Middle frontal gyrus (tissue), 1 donor: ENCODE data around the gene COL26A1.
A peak's percentile ranks its signal among the peaks of the same experiment; 100 is the strongest.
"Not testable (repeated sequence)": the region's sequence is repeated elsewhere in the genome, so short reads cannot be mapped to it uniquely, and the experiment has no call there.

ENCODE experiments used
- DNase-seq: peaks from one replicate; pipeline ENCODE4 v3.0.0-alpha.2; 2015; ENCODE audit warnings: low spot score; ENCODE audit errors: extremely low spot score

Gene COL26A1

GRCh38 chr7:101362334-101363195 lies at the start of gene COL26A1:
COL26A1 (plus strand) TSS chr7:101362875; CDS start chr7:101363033, 158 bp downstream.
- DNase-seq: no peak

DNA sequence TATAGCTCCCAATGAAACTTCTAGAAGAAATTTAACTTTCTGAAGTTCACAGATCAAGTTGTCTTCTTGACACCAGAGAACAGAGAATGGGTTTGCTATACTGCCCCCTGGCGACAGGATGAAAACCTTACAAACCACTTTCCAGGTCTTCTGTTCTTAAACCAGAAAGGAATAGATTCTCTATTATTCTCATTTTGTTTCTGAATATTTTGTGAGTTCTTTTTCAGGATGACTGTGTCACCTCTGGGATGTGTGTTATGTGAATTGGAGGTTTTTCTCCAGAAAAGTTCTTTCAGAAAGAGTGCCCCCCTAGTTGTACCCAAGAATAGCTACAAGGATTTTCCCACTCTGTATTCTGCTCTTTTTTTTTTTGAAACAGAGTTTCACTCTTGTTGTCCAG lies 47.3 kb upstream of the COL26A1 start:
- DNase-seq: peak; percentile 11

DNA sequence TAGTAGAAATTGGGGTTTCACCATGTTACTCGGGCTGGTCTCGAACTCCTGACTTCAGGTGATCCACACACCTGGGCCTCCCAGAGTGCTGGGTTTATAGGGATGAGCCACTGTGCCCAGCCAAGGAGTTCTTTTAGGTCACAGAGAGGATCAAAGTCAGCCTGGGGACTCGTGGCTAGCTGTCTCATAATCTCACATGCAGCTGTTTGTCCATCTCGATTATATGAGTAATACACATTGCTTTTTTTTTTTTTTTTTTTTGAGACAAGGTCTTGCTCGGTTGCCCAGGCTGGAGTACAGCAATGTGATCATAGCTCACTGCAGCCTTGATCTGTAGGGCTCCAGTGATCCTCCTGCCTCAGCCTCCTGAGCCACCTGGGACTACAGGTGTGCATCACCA lies 43.3 kb upstream of the COL26A1 start:
- no peak for DNase-seq

DNA sequence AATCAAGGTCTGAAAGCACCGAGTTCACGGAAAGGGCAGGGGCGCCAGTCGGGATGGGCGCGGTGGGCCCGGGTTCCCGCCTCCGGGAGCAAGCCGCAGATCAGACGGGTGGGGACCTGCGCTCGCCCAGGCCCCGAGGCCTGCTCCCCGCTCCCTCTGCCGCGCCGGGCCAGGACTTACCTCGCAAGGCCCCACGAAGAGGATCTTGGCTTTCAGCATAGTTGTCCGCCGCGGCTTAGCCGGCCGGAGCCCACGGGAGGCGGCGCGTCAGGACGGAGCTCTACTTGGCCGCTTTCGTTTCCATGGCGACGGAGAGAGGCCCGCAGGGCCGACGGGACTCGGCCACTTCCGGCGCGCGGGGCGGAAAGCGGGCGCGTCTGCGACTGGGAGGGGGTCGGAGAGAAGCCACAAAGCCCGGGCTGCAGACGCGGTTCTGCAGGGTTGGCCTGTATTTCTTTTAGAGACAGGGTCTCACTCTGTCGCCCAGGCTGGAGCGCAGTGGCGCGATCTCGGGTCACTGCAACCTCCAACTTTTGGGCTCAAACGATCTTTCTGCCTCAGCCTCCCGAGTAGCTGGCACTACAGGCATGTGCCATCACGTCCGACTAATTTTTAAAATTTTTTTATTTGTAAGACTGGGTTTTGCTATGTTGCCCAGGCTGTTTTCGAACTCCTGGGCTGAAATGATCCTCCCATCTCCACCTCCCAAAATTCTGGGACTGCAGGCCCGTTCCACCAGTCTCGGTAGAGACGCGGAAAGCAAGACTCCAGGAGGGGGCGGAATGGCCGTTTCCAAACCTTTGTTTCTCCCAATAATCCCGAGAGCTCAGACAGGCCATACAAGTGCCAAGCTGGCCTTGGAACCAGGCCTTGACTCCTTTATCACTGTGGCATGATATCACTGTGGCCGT lies 40.9 kb upstream of the COL26A1 start, which contains the start of gene IFT22:
IFT22 (minus strand) TSS at position 322 of the 911 bp plus-strand sequence; CDS start at position 219, 103 bp downstream.
- peak; percentile 94 for DNase-seq

GRCh38 chr7:101328159-101328558 lies 34.5 kb upstream of the COL26A1 start:
- no peak for DNase-seq

GRCh38 chr7:101330011-101330484 lies 32.6 kb upstream of the COL26A1 start:
- no peak for DNase-seq

DNA sequence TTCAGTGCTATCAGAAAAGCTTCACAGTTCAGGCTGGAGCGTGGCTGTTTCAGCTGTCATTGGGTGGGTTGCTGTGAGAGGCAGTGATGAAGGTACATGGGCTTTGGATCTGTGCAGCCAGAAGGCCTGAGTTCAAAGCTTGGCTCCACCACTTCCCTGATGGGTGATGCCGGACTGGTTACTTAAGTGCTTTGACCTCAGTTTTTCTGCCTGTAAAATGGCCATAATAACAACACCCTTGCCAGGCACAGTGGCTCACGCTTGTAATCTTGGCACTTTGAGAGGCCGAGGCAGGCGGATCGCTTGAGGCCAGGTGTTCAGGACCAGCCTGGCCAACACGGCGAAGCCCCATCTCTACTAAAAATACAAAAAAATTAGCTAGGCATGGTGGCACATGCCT lies 30.6 kb upstream of the COL26A1 start:
- no peak for DNase-seq

GRCh38 chr7:101333912-101334311 lies 28.8 kb upstream of the COL26A1 start:
- DNase-seq: no peak

- DNase-seq: no peak
Observed at GRCh38 chr7:101340379-101340778, 22.3 kb upstream of the COL26A1 start.

GRCh38 chr7:101342892-101343291 lies 19.8 kb upstream of the COL26A1 start:
- no peak for DNase-seq

DNA sequence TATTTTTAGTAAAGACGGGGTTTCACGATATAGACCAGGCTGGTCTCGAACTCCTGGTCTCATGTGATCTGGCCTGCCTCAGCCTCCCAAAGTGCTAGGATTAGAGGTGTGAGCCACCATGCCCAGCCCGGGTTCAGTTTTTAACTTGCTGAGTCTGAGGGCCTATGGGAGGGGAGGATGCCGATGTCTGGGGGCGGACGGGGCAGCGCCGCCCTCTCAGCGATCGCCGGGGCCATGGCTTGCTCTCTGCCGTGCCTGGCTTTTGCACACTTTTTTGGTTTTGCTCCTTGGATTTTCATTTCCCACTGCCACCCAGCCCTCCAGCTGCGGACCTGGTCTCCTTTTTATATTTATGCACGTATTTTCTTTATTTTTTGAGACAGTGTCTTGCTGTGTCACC lies 15.2 kb upstream of the COL26A1 start:
- no peak for DNase-seq

DNA sequence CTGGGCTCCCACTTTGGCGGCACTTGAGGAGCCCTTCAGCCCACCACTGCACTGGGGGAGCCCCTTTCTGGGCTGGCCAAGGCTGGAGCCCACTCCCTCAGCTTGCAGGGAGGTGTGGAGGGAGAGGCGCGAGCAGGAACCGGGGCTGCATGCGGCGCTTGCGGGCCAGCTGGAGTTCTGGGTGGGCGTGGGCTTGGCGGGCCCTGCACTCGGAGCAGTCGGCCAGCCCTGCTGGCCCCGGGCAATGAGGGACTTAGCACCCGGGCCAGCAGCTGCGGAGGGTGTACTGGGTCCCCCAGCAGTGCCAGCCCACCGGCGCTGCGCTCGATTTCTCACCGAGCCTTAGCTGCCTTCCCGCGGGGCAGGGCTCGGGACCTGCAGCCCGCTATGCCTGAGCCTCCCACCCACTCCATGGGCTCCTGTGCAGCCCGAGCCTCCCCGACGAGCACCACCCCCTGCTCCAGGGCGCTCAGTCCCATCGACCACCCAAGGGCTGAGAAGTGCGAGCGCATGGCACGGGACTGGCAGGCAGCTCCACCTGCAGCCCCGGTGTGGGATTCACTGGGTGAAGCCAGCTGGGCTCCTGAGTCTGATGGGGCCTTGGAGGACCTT lies 14.1 kb upstream of the COL26A1 start:
- DNase-seq: not testable (repeated sequence)

DNA sequence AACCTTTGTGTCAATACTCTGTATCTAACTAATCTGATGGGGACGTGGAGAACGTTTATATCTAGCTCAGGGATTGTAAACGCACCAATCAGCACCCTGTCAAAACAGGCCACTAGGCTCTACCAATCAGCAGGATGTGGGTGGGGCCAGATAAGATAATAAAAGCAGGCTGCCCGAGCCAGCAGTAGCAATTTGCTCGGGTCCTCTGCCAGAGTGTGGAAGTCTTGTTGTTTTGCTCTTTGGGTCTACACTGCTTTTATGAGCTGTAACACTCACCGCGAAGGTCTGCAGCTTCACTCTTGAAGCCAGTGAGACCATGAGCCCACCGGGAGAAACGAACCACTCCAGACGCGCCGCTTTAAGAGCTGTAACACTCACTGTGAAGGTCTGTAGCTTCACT lies 13.4 kb upstream of the COL26A1 start:
- not testable (repeated sequence) for DNase-seq

DNA sequence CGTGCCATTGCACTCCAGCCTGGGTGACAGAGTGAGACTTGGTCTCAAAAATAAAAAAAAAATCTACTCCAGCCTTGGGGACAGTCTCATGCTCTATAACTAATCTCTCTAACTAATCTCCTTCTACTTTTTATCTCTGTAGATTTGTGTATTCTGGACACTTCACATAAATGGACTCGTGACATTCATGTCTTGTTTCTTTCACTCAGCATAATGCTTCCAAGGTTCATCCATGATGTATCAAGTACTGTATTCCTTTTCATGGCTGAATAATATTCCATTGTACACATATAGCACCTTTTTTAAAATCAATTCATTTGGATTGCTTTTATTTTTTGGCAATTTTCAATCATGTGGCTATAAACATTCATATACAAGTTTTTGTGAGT lies 9.8 kb upstream of the COL26A1 start:
- DNase-seq: no peak

GRCh38 chr7:101357433-101357832 lies 5.2 kb upstream of the COL26A1 start:
- no peak for DNase-seq

GRCh38 chr7:101363196-101363733 lies 590 bp downstream of the COL26A1 start:
- DNase-seq: no peak

DNA sequence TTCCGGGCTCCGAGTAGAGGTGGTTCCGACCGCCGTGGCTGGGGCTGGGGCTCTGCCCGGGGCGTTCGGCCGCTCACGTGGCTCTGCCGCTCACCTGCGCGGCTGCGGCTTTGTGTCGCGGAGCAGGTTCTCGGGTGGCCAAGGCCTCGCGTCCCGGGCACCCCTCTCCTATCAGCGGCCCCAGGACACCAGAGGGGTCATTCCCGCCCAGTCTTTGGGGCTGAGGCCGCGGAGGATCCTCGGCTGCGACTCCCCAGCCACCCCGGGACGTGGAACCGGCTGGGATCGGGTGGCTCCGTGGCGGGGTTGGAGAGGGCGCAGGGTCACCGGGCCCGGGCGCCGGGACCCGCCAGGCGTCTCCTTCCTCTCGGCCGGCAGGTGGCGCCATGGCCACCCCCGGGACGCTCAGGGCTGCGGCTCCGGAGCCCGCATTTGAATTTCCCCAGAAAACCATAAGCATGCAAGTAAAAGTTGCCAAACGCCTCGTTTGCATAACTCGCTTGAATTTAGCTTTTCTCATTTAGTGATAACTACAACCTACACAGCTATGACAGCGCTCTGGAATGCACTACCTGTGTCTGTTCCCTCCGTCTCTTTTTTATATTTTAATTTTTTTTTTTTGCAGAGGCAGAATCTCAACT lies 1.2 kb downstream of the COL26A1 start:
- DNase-seq: peak; percentile 66

- peak; percentile 52 for DNase-seq
Observed at GRCh38 chr7:101365956-101366355, 3.3 kb downstream of the COL26A1 start.

- DNase-seq: no peak
Observed at GRCh38 chr7:101367676-101368075, 5.0 kb downstream of the COL26A1 start.

DNA sequence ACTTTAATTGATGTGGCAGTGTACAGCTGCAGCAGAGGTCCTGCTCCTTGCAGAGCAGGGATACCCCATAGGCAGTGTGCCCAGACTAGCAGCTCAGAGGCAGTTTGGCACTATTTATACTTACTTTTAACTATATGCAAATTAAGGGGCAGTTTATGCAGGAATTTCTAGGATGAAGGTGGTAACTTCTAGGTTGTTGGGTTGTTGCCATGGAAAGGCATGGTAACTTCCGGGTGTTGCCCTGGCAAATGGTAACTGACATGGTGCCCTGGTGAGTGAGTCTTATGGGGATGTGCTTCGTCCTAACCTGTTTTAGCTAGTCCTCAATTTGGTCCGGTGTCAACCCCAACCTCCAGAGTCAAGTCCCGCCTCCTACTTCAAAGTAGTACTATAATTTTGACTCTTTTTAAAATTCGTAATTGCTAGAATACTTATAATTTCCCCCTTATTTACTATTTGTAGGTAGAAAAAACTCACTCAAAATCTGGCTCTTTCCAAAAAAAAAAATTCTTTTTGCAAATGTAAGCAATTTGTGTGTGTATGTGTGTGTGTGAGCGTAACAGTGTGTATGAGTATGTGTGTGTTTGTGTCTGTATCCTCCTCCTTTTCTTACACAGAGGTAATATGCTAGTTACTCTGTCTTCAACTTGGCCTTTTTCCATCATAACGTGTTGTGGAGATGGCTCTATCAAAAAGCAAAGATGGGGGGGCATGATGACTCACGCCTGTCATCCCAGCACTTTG lies 5.9 kb downstream of the COL26A1 start:
- DNase-seq: no peak
